Upper lobe of left lung (tissue), 4 donors: ENCODE results near the gene FRMPD2.

Experiments
- CTCF ChIP-seq, 6 experiments: fragments of 450-650 bp in 4 of 6; fragments of 200-600 bp in 2 of 6; sonication (generic) in 2 of 6; IDR thresholded peaks; one replicate each; pipeline ENCODE4 v1.5.1; 2016 to 2019; ENCODE audit warnings: antibody characterized with exemption in 6 of 6
- EP300 ChIP-seq, 4 donors: sonication (generic); formaldehyde crosslinking; IDR thresholded peaks; one replicate each; pipeline ENCODE4 v1.5.1; 2017; ENCODE audit warnings: antibody characterized with exemption in 4 of 4, control low read depth in 2 of 4
- POLR2A ChIP-seq, 4 donors: fragments of 450-650 bp; IDR thresholded peaks; one replicate each; pipeline ENCODE4 v1.5.1; 2016 to 2017; ENCODE audit warnings: antibody characterized with exemption in 4 of 4, mild to moderate bottlenecking in 2 of 4
- POLR2AphosphoS5 ChIP-seq, 2 donors: sonication (generic); formaldehyde crosslinking; IDR thresholded peaks; one replicate each; pipeline ENCODE4 v1.5.1; 2017; ENCODE audit warnings: antibody characterized with exemption in 2 of 2

GRCh38 chr10:48195803-48196202, 78.7 kb downstream of the FRMPD2 start:
- TF ChIP-seq POLR2A (IDR thresholded peaks at IDR 0.05) (no peak), CTCF (IDR thresholded peaks at IDR 0.05) (no peak), EP300 (IDR thresholded peaks at IDR 0.05) (no peak), POLR2AphosphoS5 (IDR thresholded peaks at IDR 0.05) (no peak)
